ENCODE measurements around the gene LRRC74A.

GRCh38 chr14:76812093-76812421, 14.2 kb upstream of the LRRC74A start:
- TF ChIP-seq CTCF (conservative IDR thresholded peaks at IDR 0.05) (no peak), ZFX (IDR thresholded peaks at IDR 0.05) (no peak)

Measured in C4-2B (cell line).